ENCODE measurements around the gene SLITRK5. TPM values are rescaled to one million over a fixed set of nuclear protein-coding genes. Genes with fewer than 3 reads are reported as not detected.

Gene SLITRK5
- total RNA-seq, 5 donors from 2014 or later (not counting 1 experiment from before 2014, with no cell fraction given) = 0.03 to 0.16 (median 0.14) TPM

- peaks cover 40 to 42% of the 10 kb centered on the region in 2 donors for H3K27me3 Mint-ChIP-seq
- CTCF ChIA-PET = no interaction called here
- H3K27ac ChIP-seq (ENCODE audit: low read length) = no peak overlapping the region
- no peaks in the 10 kb centered on the region for H3K9me3 Mint-ChIP-seq
- peak overlapping the region; percentile 29 to 94 for H3K4me3 ChIP-seq (ENCODE audit: control insufficient read depth in 1 of 2, extremely low read depth in 1 of 2, low read length in 1 of 2)
- WGBS (ENCODE audit: insufficient coverage) = 7% methylated on average over 52 of the region's 60 CpGs
- H3K27me3 ChIP-seq (replicated peaks in 1 of 2; ENCODE audit: control insufficient read depth in 2 of 2, extremely low read depth in 1 of 2, insufficient read depth in 2 of 2, low read length in 1 of 2) = peaks cover 20 to 40% of the 10 kb centered on the region in 2 experiments
- peak overlapping the region; percentile 70 to 80 (median 73) for H3K4me3 Mint-ChIP-seq
- ATAC-seq (replicated peaks in 1 of 4) (peak; percentile 59 to 73 (median 69)), DNase-seq (peak in 7 of 35 experiments; percentile 11 to 40 (median 28))
- H3K36me3 Mint-ChIP-seq = no peaks in the 10 kb centered on the region
- H3K9me3 ChIP-seq = peaks cover 2% of the 10 kb centered on the region
- peaks cover 10 to 36% (median 31%) of the 10 kb centered on the region in 3 donors for H3K4me1 Mint-ChIP-seq
- no peaks in the 10 kb centered on the region for H3K36me3 ChIP-seq (ENCODE audit: control insufficient read depth in 2 of 2, extremely low read depth in 1 of 2, insufficient read depth in 1 of 2, low read length in 1 of 2)
- H3K27ac Mint-ChIP-seq = no peak overlapping the region
- POLR2A ChIA-PET = no interaction called here
- H3K4me1 ChIP-seq (ENCODE audit: control insufficient read depth in 1 of 2, extremely low read depth in 1 of 2, insufficient read depth in 2 of 2, low read length in 2 of 2) = peaks cover 3 to 19% of the 10 kb centered on the region in 2 experiments
Measured at GRCh38 chr13:87677496-87678371, 6.6 kb downstream of the SLITRK5 start.

DNA sequence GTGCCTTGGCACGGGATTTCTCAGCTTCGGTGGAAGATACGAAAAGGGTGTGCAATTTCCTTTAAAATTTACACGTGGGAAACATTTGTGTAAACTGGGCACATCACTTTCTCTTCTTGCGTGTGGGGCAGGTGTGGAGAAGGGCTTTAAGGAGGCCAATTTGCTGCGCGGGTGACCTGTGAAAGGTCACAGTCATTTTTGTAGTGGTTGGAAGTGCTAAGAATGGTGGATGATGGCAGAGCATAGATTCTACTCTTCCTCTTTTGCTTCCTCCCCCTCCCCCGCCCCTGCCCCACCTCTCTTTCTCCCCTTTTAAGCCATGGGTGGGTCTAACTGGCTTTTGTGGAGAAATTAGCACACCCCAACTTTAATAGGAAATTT lies 7.2 kb downstream of the SLITRK5 start:
- Histone ChIP-seq H3K4me1 (ENCODE audit: control insufficient read depth in 1 of 2, extremely low read depth in 1 of 2, insufficient read depth in 2 of 2, low read length in 2 of 2) (peaks cover 2 to 14% of the 10 kb centered on the region in 2 experiments), H3K27me3 (replicated peaks in 1 of 2; ENCODE audit: control insufficient read depth in 2 of 2, extremely low read depth in 1 of 2, insufficient read depth in 2 of 2, low read length in 1 of 2) (peaks cover 20 to 34% of the 10 kb centered on the region in 2 experiments), H3K4me3 (ENCODE audit: control insufficient read depth in 1 of 2, extremely low read depth in 1 of 2, low read length in 1 of 2) (peak overlapping the region in 1 of 2 donors; percentile 94), H3K9me3 (peaks cover 2% of the 10 kb centered on the region), H3K36me3 (ENCODE audit: control insufficient read depth in 2 of 2, extremely low read depth in 1 of 2, insufficient read depth in 1 of 2, low read length in 1 of 2) (no peaks in the 10 kb centered on the region), H3K27ac (ENCODE audit: low read length) (no peak overlapping the region)
- ChIA-PET POLR2A (no interaction called here), CTCF (no interaction called here)
- 19% methylated on average over 3 of the region's 8 CpGs for WGBS (ENCODE audit: insufficient coverage)
- Mint-ChIP-seq H3K9me3 (no peaks in the 10 kb centered on the region), H3K4me1 (peaks cover 8 to 33% (median 28%) of the 10 kb centered on the region in 3 donors), H3K4me3 (peak overlapping the region; percentile 70 to 80 (median 73)), H3K27me3 (peaks cover 36 to 37% of the 10 kb centered on the region in 2 donors), H3K36me3 (no peaks in the 10 kb centered on the region), H3K27ac (no peak overlapping the region)
- ATAC-seq (replicated peaks in 1 of 4) = no peak
- DNase-seq = no peak

- WGBS (ENCODE audit: insufficient coverage) = no CpG with 5 or more reads among the region's 1 CpG
- Histone ChIP-seq H3K27me3 (replicated peaks in 1 of 2; ENCODE audit: control insufficient read depth in 2 of 2, extremely low read depth in 1 of 2, insufficient read depth in 2 of 2, low read length in 1 of 2) (peaks cover 19 to 24% of the 10 kb centered on the region in 2 experiments), H3K27ac (ENCODE audit: low read length) (no peak overlapping the region), H3K4me1 (ENCODE audit: control insufficient read depth in 1 of 2, extremely low read depth in 1 of 2, insufficient read depth in 2 of 2, low read length in 2 of 2) (peaks cover 0 to 10% of the 10 kb centered on the region in 2 experiments), H3K4me3 (ENCODE audit: control insufficient read depth in 1 of 2, extremely low read depth in 1 of 2, low read length in 1 of 2) (no peak overlapping the region), H3K36me3 (ENCODE audit: control insufficient read depth in 2 of 2, extremely low read depth in 1 of 2, insufficient read depth in 1 of 2, low read length in 1 of 2) (no peaks in the 10 kb centered on the region), H3K9me3 (peaks cover 1% of the 10 kb centered on the region)
- Mint-ChIP-seq H3K9me3 (no peaks in the 10 kb centered on the region), H3K4me3 (no peak overlapping the region), H3K36me3 (no peaks in the 10 kb centered on the region), H3K4me1 (peaks cover 8 to 20% (median 16%) of the 10 kb centered on the region in 3 donors), H3K27me3 (peaks cover 23 to 25% of the 10 kb centered on the region in 2 donors), H3K27ac (no peak overlapping the region)
- POLR2A ChIA-PET = no interaction called here
- no peak for ATAC-seq (replicated peaks in 1 of 4)
- no peak for DNase-seq
- CTCF ChIA-PET = no interaction called here
Measured at GRCh38 chr13:87680298-87680697, 9.1 kb downstream of the SLITRK5 start.

- Mint-ChIP-seq H3K36me3 (no peaks in the 10 kb centered on the region), H3K4me3 (no peak overlapping the region), H3K9me3 (no peaks in the 10 kb centered on the region), H3K27ac (no peak overlapping the region), H3K27me3 (peaks cover 0 to 4% of the 10 kb centered on the region in 2 donors), H3K4me1 (no peaks in the 10 kb centered on the region)
- Histone ChIP-seq H3K4me1 (ENCODE audit: control insufficient read depth in 1 of 2, extremely low read depth in 1 of 2, insufficient read depth in 2 of 2, low read length in 2 of 2) (no peaks in the 10 kb centered on the region), H3K9me3 (no peaks in the 10 kb centered on the region), H3K4me3 (ENCODE audit: control insufficient read depth in 1 of 2, extremely low read depth in 1 of 2, low read length in 1 of 2) (no peak overlapping the region), H3K27me3 (replicated peaks in 1 of 2; ENCODE audit: control insufficient read depth in 2 of 2, extremely low read depth in 1 of 2, insufficient read depth in 2 of 2, low read length in 1 of 2) (no peaks in the 10 kb centered on the region), H3K36me3 (ENCODE audit: control insufficient read depth in 2 of 2, extremely low read depth in 1 of 2, insufficient read depth in 1 of 2, low read length in 1 of 2) (no peaks in the 10 kb centered on the region), H3K27ac (ENCODE audit: low read length) (no peak overlapping the region)
- no peak for DNase-seq
- CTCF ChIA-PET = no interaction called here
- 80% methylated on average over 1 of the region's 2 CpGs for WGBS (ENCODE audit: insufficient coverage)
- POLR2A ChIA-PET = no interaction called here
- ATAC-seq (replicated peaks in 1 of 4) = no peak
Measured at GRCh38 chr13:87684850-87685742, 13.9 kb downstream of the SLITRK5 start.

- peaks cover 0 to 7% (median 0%) of the 10 kb centered on the region in 3 donors for H3K9me3 Mint-ChIP-seq
- H3K4me1 Mint-ChIP-seq = no peaks in the 10 kb centered on the region
- CTCF ChIA-PET = no interaction called here
- H3K27me3 Mint-ChIP-seq = no peaks in the 10 kb centered on the region
- no CpG with 5 or more reads among the region's 1 CpG for WGBS (ENCODE audit: insufficient coverage)
- H3K36me3 Mint-ChIP-seq = no peaks in the 10 kb centered on the region
- Histone ChIP-seq H3K9me3 (no peaks in the 10 kb centered on the region), H3K4me3 (ENCODE audit: control insufficient read depth in 1 of 2, extremely low read depth in 1 of 2, low read length in 1 of 2) (no peak overlapping the region), H3K27ac (ENCODE audit: low read length) (no peak overlapping the region), H3K27me3 (replicated peaks in 1 of 2; ENCODE audit: control insufficient read depth in 2 of 2, extremely low read depth in 1 of 2, insufficient read depth in 2 of 2, low read length in 1 of 2) (no peaks in the 10 kb centered on the region), H3K4me1 (ENCODE audit: control insufficient read depth in 1 of 2, extremely low read depth in 1 of 2, insufficient read depth in 2 of 2, low read length in 2 of 2) (no peaks in the 10 kb centered on the region), H3K36me3 (ENCODE audit: control insufficient read depth in 2 of 2, extremely low read depth in 1 of 2, insufficient read depth in 1 of 2, low read length in 1 of 2) (no peaks in the 10 kb centered on the region)
- no peak for ATAC-seq (replicated peaks in 1 of 4)
- POLR2A ChIA-PET = no interaction called here
- no peak overlapping the region for H3K27ac Mint-ChIP-seq
- no peak for DNase-seq
- no peak overlapping the region for H3K4me3 Mint-ChIP-seq
Measured at GRCh38 chr13:87696458-87696857, 25.3 kb downstream of the SLITRK5 start.

DNA sequence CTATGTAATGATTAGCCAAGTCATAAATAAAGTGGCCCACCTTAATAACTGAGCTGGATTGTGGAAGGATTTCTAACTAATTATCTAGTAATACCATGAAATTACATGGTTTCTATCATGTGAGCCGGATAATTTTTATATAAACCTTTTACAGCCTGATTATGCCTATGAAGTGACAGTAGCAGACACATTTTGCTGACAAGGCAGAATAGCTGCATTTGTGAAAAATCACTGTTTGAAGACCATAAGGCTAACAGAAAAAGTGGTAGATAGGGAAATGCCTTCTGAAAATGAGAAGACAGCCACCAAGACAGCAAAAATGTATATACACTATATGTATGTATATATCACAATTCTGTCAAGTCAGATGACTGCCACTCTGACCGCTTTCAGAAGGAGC lies 27.1 kb downstream of the SLITRK5 start:
- H3K4me3 Mint-ChIP-seq = no peak overlapping the region
- no CpG with 5 or more reads among the region's 2 CpGs for WGBS (ENCODE audit: insufficient coverage)
- no peak overlapping the region for H3K27ac Mint-ChIP-seq
- H3K27ac ChIP-seq (ENCODE audit: low read length) = no peak overlapping the region
- H3K36me3 Mint-ChIP-seq = no peaks in the 10 kb centered on the region
- ATAC-seq (replicated peaks in 1 of 4) = no peak
- no peaks in the 10 kb centered on the region for H3K9me3 ChIP-seq
- peaks cover 0 to 9% (median 0%) of the 10 kb centered on the region in 3 donors for H3K9me3 Mint-ChIP-seq
- ChIA-PET CTCF (no interaction called here), POLR2A (interaction anchor here in 1 of 2 donors (0.6 kb wide), 1 partner anchor 16 kb away, joined by 3 read pairs; no protein-coding TSS in a partner anchor)
- no peaks in the 10 kb centered on the region for H3K27me3 Mint-ChIP-seq
- no peaks in the 10 kb centered on the region for H3K27me3 ChIP-seq (replicated peaks in 1 of 2; ENCODE audit: control insufficient read depth in 2 of 2, extremely low read depth in 1 of 2, insufficient read depth in 2 of 2, low read length in 1 of 2)
- no peaks in the 10 kb centered on the region for H3K4me1 Mint-ChIP-seq
- no peak for DNase-seq
- H3K36me3 ChIP-seq (ENCODE audit: control insufficient read depth in 2 of 2, extremely low read depth in 1 of 2, insufficient read depth in 1 of 2, low read length in 1 of 2) = no peaks in the 10 kb centered on the region
- no peaks in the 10 kb centered on the region for H3K4me1 ChIP-seq (ENCODE audit: control insufficient read depth in 1 of 2, extremely low read depth in 1 of 2, insufficient read depth in 2 of 2, low read length in 2 of 2)
- no peak overlapping the region for H3K4me3 ChIP-seq (ENCODE audit: control insufficient read depth in 1 of 2, extremely low read depth in 1 of 2, low read length in 1 of 2)
